HG02763 (cell line): ENCODE measurements around the gene RPLP2.

ENCODE experiments used
- ATAC-seq: cut with Tn5 transposase; IDR thresholded peaks from one replicate; pipeline ENCODE4 v1.9.1; 2021; ENCODE audit warnings: mild to moderate bottlenecking, moderate library complexity; ENCODE audit not compliant: unreplicated experiment

RPLP2 gene

GRCh38 chr11:846496-847098 lies 36.8 kb downstream of the RPLP2 start:
- no peak for ATAC-seq

GRCh38 chr11:847876-848275 lies 38.1 kb downstream of the RPLP2 start:
- no peak for ATAC-seq

DNA sequence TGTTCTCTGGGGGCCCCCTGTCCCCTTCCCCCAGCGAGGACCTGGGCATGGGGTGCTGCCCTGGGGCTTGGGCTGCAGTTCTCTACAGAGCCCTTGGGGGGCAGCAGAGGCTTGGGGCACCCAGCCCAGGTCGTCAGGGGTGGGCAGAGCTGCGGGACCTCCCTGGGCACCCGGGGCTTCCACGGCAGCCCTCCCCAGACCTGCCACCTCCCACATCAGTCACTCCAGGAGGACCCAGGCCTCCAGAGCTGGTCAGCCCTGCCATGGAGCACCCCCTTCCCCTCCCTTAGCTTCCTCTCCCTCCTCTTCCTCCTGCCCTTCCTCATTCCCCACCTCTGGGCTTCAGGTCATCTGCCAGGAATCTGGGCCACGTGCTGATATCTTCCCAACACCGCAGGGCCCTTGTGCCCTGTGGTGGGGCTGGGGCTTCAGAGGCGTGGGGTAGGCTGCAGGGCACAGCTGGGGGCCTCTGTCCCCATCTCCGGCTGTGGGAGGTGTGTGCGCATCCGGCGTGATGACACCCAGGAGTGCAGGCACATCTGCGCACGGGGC lies 38.7 kb downstream of the RPLP2 start:
- no peak for ATAC-seq

DNA sequence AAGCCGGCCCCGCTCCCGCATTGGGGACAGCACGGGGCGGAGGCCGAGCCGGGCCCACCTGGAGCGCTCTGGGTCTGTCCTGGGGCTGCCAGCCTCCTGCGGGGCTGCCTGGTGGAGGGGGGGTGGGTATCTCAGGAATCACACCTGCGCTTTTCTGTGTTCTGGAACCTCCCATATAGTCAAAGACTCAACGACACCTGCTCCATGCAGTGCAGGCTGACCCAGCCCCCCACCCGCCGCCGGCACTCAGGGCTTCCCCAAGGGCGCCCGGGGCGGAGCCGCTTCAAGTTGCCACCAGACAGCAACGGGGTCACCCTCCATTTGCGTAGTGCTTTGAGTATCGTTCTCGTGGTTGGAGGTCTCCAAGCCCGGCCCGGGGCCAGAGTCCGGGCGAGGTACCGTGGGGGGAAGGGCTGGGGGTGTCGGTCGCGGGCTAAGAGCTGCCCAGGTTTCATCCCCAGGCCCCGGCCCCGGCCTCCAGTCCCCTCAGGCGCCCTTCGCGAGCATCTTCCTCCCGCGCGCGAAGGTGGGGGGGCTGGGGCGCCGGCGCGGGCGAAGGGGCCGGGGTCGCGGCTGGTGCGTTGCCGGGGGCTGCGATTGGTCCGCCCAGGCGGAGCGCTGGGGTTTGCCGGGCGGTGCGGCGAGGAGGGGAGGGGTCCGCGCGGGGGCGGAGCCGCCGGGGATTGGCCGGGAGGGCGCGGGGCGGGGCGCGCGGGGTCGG lies 39.5 kb downstream of the RPLP2 start:
- no peak for ATAC-seq

- ATAC-seq, result no peak
Observed at GRCh38 chr11:849951-850774, 40.4 kb downstream of the RPLP2 start.

DNA sequence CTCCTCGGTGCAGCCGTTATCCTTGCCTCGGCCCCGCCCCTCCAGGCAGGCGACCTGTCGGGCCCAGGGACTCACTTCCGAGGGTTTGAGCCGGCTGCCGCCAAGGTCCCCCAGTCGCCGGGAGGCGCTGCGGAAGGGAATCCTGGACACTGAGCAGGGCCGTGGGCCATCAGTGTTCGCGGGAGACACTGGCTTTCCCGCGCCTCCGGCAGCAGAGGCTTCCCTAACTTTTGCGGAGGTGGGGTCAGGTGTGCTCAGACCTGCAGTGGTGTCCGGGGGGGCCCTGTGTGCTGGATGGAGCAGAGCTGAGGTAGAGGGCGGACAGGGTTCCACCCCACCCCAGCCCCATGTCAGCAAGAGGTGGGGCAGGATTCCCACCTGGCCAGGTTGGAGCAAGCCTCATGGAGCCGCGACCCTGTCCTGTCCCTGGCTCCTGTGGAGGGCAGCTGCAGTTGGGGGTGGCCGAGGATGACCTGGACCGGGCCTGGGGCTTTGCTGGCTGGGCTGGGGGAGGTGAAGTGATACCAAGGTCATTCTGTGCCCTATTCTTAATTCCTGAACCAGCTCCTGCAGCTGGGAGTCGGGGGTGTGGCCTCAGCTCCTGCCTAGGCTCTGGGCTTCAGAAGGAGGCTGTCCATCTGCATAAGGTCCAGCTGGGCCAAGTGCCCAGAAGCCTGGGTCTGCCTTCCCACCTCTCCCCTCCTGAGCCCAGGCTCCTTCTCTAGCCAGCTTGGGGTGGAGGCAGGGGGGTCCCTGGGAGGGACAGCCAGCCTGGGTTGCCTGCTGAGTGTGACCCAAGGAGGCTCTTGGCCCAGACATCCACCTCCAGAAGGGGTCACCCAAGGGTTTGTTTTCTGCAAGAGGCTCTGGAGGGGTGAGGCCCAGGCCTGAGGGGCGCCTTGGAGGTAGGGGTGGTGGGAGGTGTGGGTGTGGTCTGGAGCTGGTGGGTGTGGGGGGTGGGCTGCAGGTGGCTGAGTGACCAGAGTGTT lies 41.3 kb downstream of the RPLP2 start:
- no peak for ATAC-seq

- no peak for ATAC-seq
Observed at GRCh38 chr11:852762-853161, 43.0 kb downstream of the RPLP2 start.

DNA sequence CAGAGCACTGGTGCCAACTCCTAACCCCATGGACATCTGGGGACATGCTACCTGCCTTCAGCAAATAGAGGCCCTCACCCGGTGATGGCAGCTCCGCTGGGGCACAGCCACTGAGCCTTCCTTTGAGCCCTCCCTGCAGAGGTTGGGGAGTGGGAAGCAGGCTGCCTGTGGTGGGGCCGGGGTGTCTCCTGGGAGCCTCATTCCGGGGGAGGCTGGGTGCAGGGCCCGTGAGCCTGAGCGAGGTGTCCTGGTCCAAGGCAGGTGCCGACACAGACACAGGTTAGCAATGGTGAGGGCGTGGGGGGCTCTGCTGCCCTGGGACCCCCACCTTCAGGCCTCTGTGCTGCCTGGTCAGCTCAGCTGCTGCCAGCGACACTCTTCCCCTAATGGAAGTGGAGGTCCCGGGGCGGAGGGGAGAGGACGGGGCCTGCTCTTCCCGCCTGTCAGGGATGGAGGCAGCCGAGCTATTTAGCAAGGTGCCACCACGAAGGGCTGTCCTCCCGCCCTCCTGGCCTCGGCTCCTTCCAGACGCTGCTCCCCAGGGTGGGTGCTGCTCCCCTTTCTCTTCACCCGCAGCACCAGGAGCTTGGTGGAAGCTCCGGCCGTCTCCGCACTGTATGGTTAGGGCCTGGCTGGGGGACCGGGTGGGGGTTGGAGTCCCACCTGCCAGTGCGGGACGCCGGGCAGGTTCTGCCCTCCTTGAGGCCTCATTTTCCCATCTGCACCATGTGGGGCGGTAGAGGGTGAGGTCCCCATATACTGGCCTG lies 44.1 kb downstream of the RPLP2 start:
- ATAC-seq, result no peak

- no peak for ATAC-seq
Observed at GRCh38 chr11:854601-855329, 45.0 kb downstream of the RPLP2 start.

- no peak for ATAC-seq
Observed at GRCh38 chr11:855330-855674, 45.5 kb downstream of the RPLP2 start.

DNA sequence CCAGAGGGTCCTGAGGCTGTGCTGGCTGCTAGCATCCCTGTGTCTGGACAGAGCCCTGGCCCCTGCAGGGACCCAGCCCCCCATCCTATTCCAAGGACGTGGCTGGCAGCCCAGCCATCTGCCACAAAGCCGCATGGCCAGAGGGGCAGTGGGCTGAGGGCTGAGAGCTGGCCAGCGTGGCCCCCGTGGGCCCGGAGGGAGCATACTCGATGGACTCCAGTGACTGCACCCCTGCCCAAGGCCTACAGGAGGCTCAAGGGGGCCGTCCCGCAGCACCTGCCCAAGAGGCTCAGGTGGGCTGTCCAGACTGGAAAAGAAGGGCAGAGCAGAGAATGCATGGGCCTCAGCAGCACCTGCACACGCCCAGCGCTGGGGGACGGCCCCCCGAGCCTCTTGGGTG lies 46.0 kb downstream of the RPLP2 start:
- no peak for ATAC-seq

DNA sequence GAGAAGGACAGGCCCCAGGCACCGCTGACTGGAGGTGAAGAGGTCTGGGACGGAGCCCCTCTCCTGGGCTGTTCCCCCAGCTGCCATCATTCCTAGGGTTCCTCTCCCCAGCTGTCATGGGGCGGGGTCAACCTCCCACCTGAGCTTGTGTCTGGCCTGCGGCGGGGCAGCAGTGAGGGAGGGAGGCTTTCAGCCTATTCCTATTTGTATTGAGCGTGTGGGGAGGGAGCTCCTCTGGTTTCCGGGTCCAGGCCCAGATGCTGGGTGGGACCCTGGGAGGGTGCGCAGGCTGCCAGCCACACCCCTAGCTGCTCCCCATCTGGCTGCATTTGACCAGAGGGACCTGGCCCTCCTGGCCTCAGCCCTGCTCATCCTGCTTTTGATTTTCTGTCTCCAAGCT lies 46.6 kb downstream of the RPLP2 start:
- no peak for ATAC-seq

GRCh38 chr11:858053-858761 lies 48.4 kb downstream of the RPLP2 start:
- no peak for ATAC-seq

DNA sequence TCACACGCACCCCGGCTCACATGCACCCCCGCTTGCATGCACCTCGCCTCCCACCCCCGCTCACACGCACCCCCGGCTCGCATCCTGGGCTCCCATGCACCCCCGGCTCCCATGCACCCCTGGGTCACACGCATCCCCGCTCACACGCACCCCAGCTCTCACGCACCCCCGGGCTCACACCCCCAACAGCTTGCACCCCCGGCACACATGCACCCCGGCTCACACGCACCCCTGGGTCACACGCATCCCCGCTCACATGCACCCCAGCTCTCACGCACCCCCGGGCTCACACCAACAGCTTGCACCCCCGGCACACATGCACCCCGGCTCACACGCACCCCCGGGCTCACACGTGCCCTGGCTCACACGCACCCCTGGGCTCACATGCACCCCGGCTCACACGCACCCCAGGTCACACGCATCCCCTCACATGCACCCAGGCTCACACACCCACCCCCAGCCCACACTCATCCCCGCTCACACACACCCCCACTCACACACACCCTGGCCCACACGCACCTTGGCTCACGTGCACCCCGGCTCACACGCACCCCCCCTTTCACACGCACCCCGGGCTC lies 49.1 kb downstream of the RPLP2 start:
- no peak for ATAC-seq

DNA sequence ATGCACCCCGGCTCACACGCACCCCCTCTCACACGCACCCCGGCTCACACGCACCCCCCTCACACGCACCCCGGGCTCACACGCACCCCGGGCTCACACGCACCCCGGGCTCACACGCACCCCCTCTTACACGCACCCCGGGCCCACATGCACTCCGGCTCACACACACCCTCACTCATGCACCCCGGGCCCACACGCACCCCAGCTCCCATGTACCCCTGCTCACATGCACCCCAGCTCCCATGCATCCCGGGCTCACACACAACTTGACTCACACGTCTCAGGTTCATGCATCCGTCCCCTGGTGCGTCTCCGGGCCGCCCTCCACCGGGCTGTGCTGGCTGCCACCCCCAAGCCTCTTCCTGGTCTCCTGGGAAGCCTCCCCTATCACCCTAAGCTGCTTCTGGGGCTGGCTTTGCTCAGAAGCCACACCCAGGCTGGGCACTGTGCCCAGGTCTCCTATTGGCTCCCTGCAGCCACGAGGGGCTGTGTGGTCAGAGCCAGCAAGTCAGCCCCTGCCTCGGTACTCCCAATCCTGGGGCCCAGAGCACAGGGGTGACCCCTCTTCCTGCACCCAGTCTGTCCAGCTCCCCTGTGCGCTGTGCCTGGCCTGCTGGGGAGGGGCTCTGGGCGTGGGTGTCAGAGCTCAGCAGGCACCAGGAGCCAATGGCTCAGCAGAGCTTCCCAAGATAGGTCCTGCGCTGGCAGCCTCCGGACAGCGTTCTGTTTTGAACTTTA lies 49.8 kb downstream of the RPLP2 start:
- no peak for ATAC-seq

- ATAC-seq, result no peak
Observed at GRCh38 chr11:860234-861104, 50.7 kb downstream of the RPLP2 start.

- ATAC-seq, result no peak
Observed at GRCh38 chr11:861105-861479, 51.3 kb downstream of the RPLP2 start.
